Activated CD8-positive, alpha-beta memory T cell treated with anti-CD3 and anti-CD28 coated beads for 36 hours (primary cell): Measurements from ENCODE around the gene UBXN1. TPM values are rescaled to one million over a fixed set of nuclear protein-coding genes. Genes with fewer than 3 reads are reported as not detected.
"Not testable (repeated sequence)": the region's sequence is repeated elsewhere in the genome, so short reads cannot be mapped to it uniquely, and the experiment has no call there.

Experiments used
- CTCF ChIA-PET: fragments of 350-600 bp; sonication (Branson Sonifier 250); formaldehyde crosslinking; loops from one replicate; lab custom pipeline; 2021; ENCODE audit warnings: antibody characterized with exemption; lab: Charles Lee
- POLR2A ChIA-PET: fragments of 350-600 bp; sonication (Branson Sonifier 250); formaldehyde crosslinking; loops from one replicate; lab custom pipeline; 2021; ENCODE audit warnings: antibody characterized with exemption; lab: Charles Lee
- total RNA-seq, 2 experiments: library from RNA; stranded (reverse); gene quantifications; one replicate each; pipeline ENCODE4 v1.2.3, GENCODE V29; 2021

UBXN1 gene
- total RNA-seq, 2 experiments from 2014 or later = 129 TPM

DNA sequence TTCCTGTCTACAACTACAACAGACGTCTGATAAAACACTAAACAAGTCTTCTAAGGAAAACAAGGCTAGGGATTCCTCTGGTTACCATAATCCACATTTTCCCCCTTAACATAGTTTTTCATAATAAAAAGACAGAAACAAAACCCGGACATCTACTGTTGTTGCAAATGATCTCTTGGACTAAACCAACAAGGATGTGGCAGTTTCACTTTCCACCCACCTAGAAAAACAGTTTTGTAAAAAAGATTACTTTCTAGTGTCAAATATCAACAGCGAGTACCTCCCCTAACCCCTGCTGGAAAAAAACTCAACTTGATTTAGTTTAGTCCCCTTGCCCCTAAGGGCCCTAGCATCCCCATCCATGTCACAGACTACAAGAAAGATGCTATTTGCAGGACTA, 34.0 kb upstream of the UBXN1 start:
- POLR2A ChIA-PET = no interaction called here
- CTCF ChIA-PET = interaction anchor here (0.7 kb wide), 1 partner anchor 263 kb away, joined by 3 read pairs; no protein-coding TSS in a partner anchor

DNA sequence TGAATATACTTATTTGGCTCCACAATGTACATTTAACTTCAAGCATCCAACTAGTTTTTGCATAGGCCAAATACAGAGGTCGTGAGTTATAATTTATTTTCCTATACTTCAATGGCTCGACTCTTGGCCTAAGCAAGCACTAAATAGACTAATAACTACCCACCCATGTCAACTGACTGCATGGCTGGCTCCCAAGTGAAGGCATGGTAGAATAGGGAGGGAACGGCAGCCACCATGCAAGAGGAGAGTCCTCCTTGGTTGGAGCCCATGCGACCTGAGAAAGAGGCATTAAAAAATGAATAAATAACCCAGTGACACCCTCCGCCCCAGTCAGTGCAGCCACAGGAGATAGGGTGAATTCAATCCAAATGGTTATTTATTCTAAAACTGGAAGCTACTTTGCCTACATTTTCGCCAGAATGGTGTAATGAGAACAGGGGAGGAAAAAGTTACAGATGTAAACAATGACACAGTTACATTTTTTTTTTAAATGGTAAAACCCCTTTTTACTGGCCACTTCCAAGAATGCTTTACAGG, 33.5 kb upstream of the UBXN1 start:
- CTCF ChIA-PET = interaction anchor here (0.6 to 0.7 kb wide), 2 partner anchors 264 to 1322 kb away, joined by 3 read pairs; no protein-coding TSS in a partner anchor
- POLR2A ChIA-PET = interaction anchor here (0.6 to 1.2 kb wide), 2 partner anchors 37 to 41 kb away, joined by 4 read pairs; partner anchors contain the start of genes LBHD1 and UQCC3

DNA sequence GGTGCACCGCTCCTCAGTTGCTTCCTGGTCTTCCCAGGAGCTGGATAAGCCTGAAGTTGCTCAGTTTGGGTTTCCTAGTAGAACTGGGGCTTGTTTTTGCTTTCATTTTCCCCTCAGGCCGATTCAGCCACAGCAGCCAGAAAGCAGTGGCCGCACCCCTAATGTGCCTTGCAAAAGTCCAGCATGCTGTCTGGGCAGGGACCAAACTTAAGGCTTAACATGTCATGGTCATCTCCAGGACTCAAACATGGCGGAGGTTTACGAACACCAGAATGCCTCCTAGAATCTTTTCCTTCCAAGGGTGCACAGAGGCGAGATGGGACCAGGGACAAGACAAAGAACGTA, 31.1 kb upstream of the UBXN1 start:
- POLR2A ChIA-PET = interaction anchor here (0.6 to 2.2 kb wide), 6 partner anchors 16 to 146 kb away, joined by 3 to 6 read pairs (median 3); partner anchors contain the start of genes C11orf98, CSKMT, MTA2 and NXF1
- CTCF ChIA-PET = interaction anchor here (1.5 kb wide), 1 partner anchor 17 kb away, joined by 4 read pairs; the partner anchor contains the start of gene HNRNPUL2

DNA sequence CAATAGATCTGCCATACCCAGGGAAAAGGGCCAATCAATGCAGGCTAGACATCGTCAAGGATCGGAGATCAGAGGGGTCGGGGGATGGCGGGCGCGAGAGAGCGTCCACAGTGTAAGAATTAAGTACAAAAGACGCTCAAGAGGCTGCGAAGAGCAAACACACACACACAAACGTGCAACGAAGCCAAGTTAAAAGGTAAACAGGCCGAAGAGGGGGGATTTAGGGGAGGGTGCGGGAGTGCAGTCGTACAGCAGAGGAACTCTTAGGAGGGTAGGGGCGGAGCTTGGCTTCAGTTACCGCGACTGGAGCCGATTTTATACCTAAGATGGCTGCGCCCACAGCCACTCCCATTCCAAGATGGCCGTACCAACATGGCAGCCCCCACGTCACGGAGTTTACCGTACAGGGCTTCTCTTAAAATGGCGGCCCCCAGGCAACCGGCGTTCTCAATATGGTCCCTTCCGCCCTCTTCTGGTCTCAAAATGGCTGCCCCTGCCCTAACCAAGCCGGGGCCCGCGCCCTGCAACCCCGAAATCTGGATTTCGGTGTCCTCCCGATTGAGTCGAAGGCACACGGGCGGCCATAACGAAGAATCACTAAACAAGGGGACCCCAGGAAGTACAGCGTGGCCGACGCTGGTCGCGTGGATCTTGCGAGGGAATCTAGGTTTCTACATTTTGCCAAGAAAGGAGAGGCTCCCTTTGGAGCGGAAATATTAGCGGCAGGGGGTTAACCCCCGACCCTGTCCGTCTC, 30.6 kb upstream of the UBXN1 start:
- ChIA-PET CTCF (interaction anchor here (0.6 to 1.5 kb wide), 2 partner anchors 18 to 367 kb away, joined by 3 to 4 read pairs; partner anchors contain the start of gene HNRNPUL2), POLR2A (interaction anchor here (0.6 to 2.2 kb wide), 8 partner anchors 16 to 146 kb away, joined by 3 to 6 read pairs (median 3); partner anchors contain the start of genes C11orf98, CSKMT, GANAB and HNRNPUL2)

DNA sequence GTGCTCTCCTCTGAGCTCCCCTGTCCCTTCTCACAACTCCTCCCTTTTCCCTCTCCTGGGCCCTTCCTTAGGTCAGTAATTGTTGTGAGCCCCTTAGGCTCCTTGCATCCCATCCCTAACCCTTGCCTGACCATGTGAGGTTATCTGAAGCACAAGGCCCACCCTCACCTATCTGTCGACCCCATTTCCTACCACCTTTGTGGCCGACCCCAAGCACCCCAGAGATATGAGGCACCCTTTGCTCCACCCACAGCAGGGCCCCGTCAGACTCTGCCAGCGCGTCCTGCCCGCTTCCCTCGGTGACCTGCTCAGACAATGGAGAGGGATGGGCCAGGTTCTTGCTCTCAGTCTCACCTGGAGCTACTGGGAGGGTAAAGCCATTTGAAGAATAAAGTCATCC, 29.9 kb upstream of the UBXN1 start:
- ChIA-PET CTCF (interaction anchor here (0.6 to 1.5 kb wide), 2 partner anchors 19 to 367 kb away, joined by 3 to 4 read pairs; partner anchors contain the start of gene HNRNPUL2), POLR2A (interaction anchor here (0.6 to 2.2 kb wide), 7 partner anchors 19 to 147 kb away, joined by 3 to 6 read pairs (median 3); partner anchors contain the start of genes GANAB, HNRNPUL2, MTA2 and NXF1)

DNA sequence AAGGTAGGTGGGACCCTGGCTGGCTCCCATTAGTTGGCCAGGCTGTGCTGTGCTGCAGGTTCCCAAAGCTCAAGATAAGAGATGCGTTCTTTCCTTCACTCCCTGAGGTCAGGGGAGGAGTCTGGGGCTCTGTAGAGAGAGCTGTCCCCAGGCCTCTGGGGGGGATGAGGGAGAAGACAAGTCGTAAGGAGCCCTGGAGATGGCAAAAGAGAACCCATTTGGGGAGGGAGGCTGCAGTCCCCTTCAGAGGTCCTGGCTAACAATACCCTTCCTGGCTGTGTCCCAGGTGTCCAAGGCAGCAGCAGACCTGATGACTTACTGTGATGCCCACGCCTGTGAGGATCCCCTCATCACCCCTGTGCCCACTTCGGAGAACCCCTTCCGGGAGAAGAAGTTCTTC, 29.5 kb upstream of the UBXN1 start:
- CTCF ChIA-PET = interaction anchor here (3.4 kb wide), 1 partner anchor 14 kb away, joined by 20 read pairs; no protein-coding TSS in a partner anchor
- POLR2A ChIA-PET = interaction anchor here (0.6 to 2.2 kb wide), 4 partner anchors 19 to 133 kb away, joined by 3 to 6 read pairs (median 4); partner anchors contain the start of genes GANAB, HNRNPUL2 and MTA2

DNA sequence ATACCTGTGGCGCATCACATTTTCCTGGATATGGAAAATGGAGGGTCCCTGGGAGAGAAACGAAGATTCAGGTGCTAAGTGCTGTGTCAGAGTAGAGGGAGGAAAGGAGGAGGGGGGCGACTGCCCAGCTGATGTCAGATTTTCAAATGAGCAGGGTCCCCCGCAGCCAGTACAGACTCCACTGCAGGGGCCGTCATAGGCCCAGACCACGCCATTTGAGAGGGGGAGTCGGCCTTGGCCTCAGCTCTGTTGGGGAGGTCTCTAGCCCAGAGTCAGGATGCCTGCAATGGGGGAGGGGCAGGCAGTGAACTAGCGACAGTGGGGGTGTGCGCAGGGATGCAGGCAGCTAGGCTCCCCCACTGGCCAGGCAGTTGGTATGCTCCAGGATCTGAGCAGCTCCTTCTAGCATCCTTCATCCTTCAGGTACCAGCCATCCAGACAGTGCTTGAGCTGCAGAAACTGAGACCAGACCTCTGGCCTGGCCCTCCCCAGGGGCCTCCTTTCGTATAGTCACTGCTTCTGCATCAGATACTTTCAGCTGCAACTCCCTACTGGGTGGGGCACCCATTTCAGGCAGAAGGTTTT, 28.5 kb upstream of the UBXN1 start, which contains the start of the genes BSCL2 and GNG3:
Gene BSCL2 (minus strand): TSS at position 148 of the 585 bp plus-strand sequence. CDS start 229 bp downstream, outside the sequence.
Gene GNG3 (plus strand): TSS at position 400 of the 585 bp plus-strand sequence. CDS start 620 bp downstream, outside the sequence.
- CTCF ChIA-PET = interaction anchor here (1.0 to 3.4 kb wide), 3 partner anchors 13 to 317 kb away, joined by 3 to 20 read pairs (median 3); no protein-coding TSS in a partner anchor
- POLR2A ChIA-PET = interaction anchor here (1.2 kb wide), 1 partner anchor 116 kb away, joined by 4 read pairs; the partner anchor contains the start of gene TUT1

DNA sequence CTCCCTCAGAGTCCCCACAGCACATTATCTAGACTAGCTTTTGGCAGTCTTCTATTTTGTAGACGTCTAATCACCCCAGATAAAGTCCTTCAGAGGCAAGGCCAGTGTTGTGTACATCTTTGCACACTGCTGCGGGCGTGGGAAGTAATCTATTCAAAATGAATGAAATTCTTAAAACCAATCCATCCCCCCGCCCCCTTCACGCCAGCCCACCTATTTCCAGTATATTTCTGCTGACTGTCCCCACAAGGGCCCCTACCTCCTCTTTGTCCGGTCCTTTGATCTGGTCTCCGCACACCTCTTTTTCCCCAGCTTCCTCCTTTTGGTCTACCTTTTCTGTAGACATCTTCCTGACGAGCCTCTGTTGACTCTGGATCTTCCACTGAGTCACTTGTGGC, 28.0 kb upstream of the UBXN1 start:
- CTCF ChIA-PET = interaction anchor here (1.0 to 3.4 kb wide), 3 partner anchors 12 to 316 kb away, joined by 3 to 20 read pairs (median 3); no protein-coding TSS in a partner anchor
- POLR2A ChIA-PET = interaction anchor here (0.7 to 1.7 kb wide), 3 partner anchors 42 to 116 kb away, joined by 3 to 7 read pairs (median 4); partner anchors contain the start of genes C11orf98, CSKMT and TUT1

DNA sequence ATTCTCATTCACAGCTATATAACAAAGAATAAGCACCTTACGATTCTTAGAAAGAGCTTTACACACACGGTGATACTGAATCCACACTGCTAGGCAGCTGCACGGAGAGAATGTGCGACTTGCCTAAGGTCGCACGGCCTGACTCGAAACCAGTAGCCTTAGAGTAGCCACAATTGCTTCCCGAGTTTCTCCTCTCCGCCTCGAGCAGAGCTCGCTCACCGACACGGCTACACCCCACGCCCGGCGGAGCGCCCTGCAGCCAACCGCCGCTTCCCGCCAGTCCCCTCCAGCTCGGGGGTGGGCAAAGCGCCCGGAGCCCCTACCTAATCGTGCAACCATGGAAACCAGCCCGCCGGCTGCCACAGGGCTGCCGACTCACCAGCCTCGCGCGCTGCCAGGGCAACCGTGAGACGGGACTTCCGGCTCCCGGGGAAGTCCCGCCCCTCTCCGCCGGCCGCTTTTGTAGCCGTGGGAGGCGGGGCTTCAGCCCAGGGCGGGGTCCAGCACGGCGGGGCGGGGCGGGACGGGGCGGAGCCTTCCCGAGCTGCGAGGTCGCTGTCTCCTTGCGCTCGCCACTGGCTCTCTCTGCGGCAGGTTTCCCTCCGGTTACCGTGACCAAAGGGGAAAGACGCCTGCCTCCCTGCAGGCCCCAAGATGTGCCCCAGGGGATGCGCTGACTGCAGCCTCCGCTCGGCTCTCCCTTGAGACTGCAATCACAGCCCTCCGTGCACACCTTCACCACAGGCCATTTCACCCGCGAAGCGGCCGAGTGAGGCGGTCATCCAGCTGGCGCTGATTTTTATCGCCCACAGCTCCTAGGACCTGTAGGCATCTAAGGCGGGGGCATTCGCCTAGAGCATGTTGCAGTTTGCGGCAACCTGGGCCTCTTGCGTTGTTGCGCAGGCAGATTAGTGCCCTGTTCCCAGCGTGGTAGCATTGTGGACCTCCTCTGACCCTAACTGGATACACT, 27.3 kb upstream of the UBXN1 start:
- CTCF ChIA-PET = interaction anchor here (0.6 to 3.4 kb wide), 5 partner anchors 12 to 315 kb away, joined by 3 to 20 read pairs (median 4); no protein-coding TSS in a partner anchor
- POLR2A ChIA-PET = interaction anchor here (0.5 to 1.7 kb wide), 8 partner anchors 21 to 115 kb away, joined by 3 to 7 read pairs (median 4); partner anchors contain the start of genes C11orf98, CSKMT, HNRNPUL2 and TUT1

DNA sequence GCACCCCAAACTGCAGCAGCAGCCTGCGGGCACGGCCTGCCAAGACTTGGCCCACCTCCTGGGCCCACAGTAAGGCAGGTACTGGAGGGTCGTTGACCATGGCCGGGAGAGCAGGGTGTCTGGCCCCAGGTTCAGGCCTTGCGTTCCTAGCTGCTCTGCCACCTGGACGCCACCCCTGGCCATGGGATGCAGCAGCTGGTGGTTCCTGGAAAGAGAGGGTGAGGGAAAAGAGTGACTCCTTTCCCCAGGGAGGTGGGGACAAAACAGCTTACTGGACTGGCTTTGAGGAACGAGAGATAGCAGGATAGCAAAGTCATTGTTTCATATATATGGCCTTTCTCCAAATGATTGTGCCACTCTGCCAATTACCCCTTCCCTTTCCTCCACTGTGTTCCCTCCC, 26.5 kb upstream of the UBXN1 start:
- POLR2A ChIA-PET = interaction anchor here (0.6 to 1.7 kb wide), 4 partner anchors 22 to 48 kb away, joined by 3 to 7 read pairs (median 4); partner anchors contain the start of genes C11orf98, CSKMT and HNRNPUL2
- CTCF ChIA-PET = interaction anchor here (0.9 to 3.4 kb wide), 3 partner anchors 11 to 81 kb away, joined by 4 to 20 read pairs (median 7); no protein-coding TSS in a partner anchor

DNA sequence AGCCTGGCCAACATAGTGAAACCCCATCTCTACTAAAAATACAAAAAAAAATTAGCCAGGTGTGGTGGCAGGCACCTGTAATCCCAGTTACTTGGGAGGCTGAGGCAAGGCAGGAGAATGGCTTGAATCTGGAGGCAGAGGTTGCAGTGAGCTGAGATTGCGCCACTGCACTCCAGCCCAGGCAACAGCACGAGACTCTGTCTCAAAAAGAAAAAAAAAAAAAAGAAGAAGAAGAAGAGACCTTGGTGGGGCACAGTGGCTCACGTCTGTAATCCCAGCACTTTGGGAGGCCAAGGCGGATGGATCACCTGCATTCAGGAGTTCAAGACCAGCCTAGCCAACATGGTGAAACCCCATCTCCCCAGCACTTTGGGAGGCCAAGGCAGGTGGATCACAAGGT, 25.0 kb upstream of the UBXN1 start:
- ChIA-PET CTCF (interaction anchor here (0.6 to 1.8 kb wide), 3 partner anchors 14 to 64 kb away, joined by 3 to 7 read pairs (median 3); no protein-coding TSS in a partner anchor), POLR2A (interaction anchor here (0.6 to 1.1 kb wide), 2 partner anchors 34 to 177 kb away, joined by 3 to 5 read pairs; partner anchors contain the start of gene SLC3A2)

DNA sequence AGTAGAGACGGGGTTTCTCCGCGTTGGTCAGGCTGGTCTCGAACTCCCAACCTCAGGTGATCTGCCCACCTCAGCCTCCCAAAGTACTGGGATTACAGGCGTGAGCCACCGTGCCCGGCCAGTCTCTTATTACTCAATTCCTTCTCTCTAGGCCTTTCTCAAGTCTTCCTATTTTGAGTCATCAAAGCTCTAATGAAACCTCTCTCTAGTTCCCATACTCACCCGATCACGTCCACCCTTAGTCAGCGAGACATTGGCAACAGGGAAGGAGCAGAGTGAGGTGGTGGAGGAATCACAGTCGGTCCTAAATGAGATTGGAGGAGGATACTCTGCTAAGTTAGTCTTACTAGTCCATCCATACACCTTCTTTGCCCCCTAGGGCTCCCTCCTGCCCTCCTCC, 23.4 kb upstream of the UBXN1 start:
- CTCF ChIA-PET = interaction anchor here (0.6 to 1.0 kb wide), 2 partner anchors 30 to 109 kb away, joined by 3 read pairs; partner anchors contain the start of genes LBHD1 and UQCC3
- POLR2A ChIA-PET = interaction anchor here (0.7 kb wide), 1 partner anchor 53 kb away, joined by 3 read pairs; no protein-coding TSS in a partner anchor

DNA sequence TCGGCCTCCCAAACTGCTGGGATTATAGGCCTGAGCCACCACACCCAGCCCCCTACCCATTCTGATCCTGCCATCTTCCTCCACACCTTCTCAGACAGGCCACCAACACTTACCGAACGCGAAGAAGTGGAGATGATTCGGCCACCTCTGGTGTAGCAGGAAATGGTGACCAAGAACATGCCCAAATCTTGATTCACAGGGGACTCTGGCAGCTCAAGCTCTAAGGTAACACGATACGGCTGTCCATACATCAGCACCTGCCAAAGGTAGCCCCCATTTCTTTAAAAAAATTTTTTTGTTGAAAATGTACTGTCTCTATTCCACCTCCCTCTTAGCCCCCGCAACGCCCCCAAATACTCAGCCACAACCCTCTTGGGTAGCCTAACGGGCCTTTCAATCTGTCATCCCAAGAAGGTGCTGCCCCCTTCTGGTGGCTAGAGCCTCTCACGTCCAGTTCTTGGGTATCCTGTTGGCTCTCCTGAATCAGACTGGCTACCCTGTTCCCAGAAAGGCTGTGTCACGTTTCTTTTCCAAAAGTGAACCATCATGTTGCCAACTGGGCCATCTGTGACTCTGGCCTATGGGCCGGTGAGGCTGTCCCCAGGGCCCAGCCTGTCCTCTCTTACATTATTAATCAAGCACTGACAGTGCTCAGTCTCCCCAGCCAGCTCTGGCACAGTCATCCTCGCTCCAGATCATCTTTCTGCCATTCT, 15.7 kb upstream of the UBXN1 start:
- ChIA-PET CTCF (interaction anchor here (0.5 to 2.6 kb wide), 18 partner anchors 9 to 302 kb away, joined by 3 to 20 read pairs (median 4); partner anchors contain the start of genes B3GAT3, BSCL2, EEF1G and GNG3), POLR2A (interaction anchor here (0.7 kb wide), 1 partner anchor 103 kb away, joined by 3 read pairs; no protein-coding TSS in a partner anchor)

DNA sequence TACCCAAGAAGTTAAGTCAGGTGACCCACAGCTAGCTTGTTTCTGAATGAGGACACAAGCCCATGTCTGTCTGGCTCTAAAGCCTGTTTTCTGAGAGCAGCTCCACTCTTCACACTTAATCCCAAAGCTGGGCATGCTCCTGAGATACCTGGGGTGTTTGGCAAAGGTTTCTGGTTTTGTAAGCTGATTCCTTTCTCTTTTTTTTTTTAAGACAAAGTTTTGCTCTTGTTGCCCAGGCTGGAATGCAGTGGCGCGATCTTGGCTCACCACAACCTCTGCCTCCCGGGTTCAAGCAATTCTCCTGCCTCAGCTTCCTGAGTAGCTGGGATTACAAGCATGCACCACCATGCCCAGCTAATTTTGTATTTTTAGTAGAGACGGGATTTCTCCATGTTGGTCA, 14.8 kb upstream of the UBXN1 start:
- CTCF ChIA-PET = interaction anchor here (0.6 to 2.6 kb wide), 8 partner anchors 8 to 133 kb away, joined by 3 to 20 read pairs (median 4); partner anchors contain the start of genes B3GAT3, BSCL2, GNG3 and UQCC3
- POLR2A ChIA-PET = not testable (repeated sequence)

DNA sequence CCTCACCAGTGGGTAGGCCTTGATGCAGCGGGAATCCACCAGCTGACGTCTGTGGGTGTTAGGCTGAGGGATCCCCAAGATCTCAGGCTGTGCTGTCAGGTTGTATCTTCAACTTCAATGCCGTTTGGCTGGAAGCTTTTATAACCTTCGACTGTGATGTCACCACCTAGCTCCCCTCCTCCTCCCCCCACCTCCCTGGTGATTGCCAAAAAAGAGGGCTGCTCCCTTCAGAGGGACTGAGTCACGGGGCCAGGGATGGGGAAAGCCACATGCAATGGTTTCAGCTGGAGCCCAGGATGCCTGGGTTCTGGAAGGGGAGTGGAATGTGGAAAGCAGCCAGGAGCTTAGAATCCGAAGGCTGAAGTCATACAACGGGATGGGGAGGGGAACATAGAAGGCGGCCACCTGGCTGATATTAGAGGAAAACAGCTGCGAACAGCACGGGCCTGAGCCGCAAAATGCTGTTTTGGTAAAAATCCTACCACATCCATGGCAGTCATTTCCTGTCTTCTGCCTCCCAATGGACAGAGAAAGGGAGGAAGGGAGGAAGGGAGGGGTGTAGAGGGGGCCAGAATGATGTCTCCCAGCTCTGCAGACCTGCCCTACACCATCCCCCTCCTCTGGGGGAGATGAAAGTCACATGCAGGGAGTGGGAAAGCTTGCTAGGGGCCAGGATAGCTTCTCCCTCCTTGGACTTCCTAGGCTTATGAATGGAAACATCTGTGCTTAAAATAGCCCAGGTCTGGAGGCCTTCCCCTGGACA, 10.7 kb upstream of the UBXN1 start, which contains the start of gene LRRN4CL:
Gene LRRN4CL (minus strand): TSS at position 110 of the 763 bp plus-strand sequence. CDS start 1,022 bp downstream, outside the sequence.
- CTCF ChIA-PET = interaction anchor here (1.5 kb wide), 1 partner anchor 265 kb away, joined by 4 read pairs; no protein-coding TSS in a partner anchor
- POLR2A ChIA-PET = interaction anchor here (1.2 kb wide), 1 partner anchor 25 kb away, joined by 4 read pairs; the partner anchor contains the start of genes C11orf98 and CSKMT
